ENCODE measurements around the gene FAM98A.

Gene FAM98A

GRCh38 chr2:33599943-33600192, 769 bp upstream of the FAM98A start:
- TF ChIP-seq REST (IDR thresholded peaks at IDR 0.05; ENCODE audit: insufficient read depth in 1 of 2, low read depth in 2 of 2, low read length in 2 of 2) = no peak
- TF ChIP-seq FOXP2 (optimal IDR thresholded peaks at IDR 0.05; ENCODE audit: borderline replicate concordance, extremely low read depth, extremely low read length, insufficient read depth) = no peak
- TF ChIP-seq POLR2AphosphoS5 (IDR thresholded peaks at IDR 0.05; ENCODE audit: low read depth, low read length) = no peak
- no peak for TF ChIP-seq TAF1 (IDR thresholded peaks at IDR 0.05; ENCODE audit: borderline replicate concordance, insufficient read depth, low read length)
- no peak for TF ChIP-seq SIN3A (IDR thresholded peaks at IDR 0.05; ENCODE audit: borderline replicate concordance, insufficient read depth, low read length)

- TF ChIP-seq FOXP2 (optimal IDR thresholded peaks at IDR 0.05; ENCODE audit: borderline replicate concordance, extremely low read depth, extremely low read length, insufficient read depth) = no peak
- peak; percentile 62; the same call in 1 of the 2 replicates for TF ChIP-seq SIN3A (IDR thresholded peaks at IDR 0.05; ENCODE audit: borderline replicate concordance, insufficient read depth, low read length)
- peak; percentile 62; the same call in 1 of the 2 replicates for TF ChIP-seq TAF1 (IDR thresholded peaks at IDR 0.05; ENCODE audit: borderline replicate concordance, insufficient read depth, low read length)
- TF ChIP-seq POLR2AphosphoS5 (IDR thresholded peaks at IDR 0.05; ENCODE audit: low read depth, low read length) = no peak
- TF ChIP-seq REST (IDR thresholded peaks at IDR 0.05; ENCODE audit: insufficient read depth in 1 of 2, low read depth in 2 of 2, low read length in 2 of 2) = 0 out of 4 replicates have a peak, but pooled peaks of 1 of the 2 experiments have one; percentile 34
Observed at GRCh38 chr2:33598561-33599174, 431 bp downstream of the FAM98A start.

- TF ChIP-seq REST (IDR thresholded peaks at IDR 0.05; ENCODE audit: insufficient read depth in 1 of 2, low read depth in 2 of 2, low read length in 2 of 2) = no peak
- no peak for TF ChIP-seq POLR2AphosphoS5 (IDR thresholded peaks at IDR 0.05; ENCODE audit: low read depth, low read length)
- TF ChIP-seq FOXP2 (optimal IDR thresholded peaks at IDR 0.05; ENCODE audit: borderline replicate concordance, extremely low read depth, extremely low read length, insufficient read depth) = no peak
- no peak for TF ChIP-seq SIN3A (IDR thresholded peaks at IDR 0.05; ENCODE audit: borderline replicate concordance, insufficient read depth, low read length)
- no peak for TF ChIP-seq TAF1 (IDR thresholded peaks at IDR 0.05; ENCODE audit: borderline replicate concordance, insufficient read depth, low read length)
Observed at GRCh38 chr2:33597026-33597425, 2.1 kb downstream of the FAM98A start.

- TF ChIP-seq SIN3A (IDR thresholded peaks at IDR 0.05; ENCODE audit: borderline replicate concordance, insufficient read depth, low read length) = no peak
- no peak for TF ChIP-seq FOXP2 (optimal IDR thresholded peaks at IDR 0.05; ENCODE audit: borderline replicate concordance, extremely low read depth, extremely low read length, insufficient read depth)
- TF ChIP-seq TAF1 (IDR thresholded peaks at IDR 0.05; ENCODE audit: borderline replicate concordance, insufficient read depth, low read length) = no peak
- no peak for TF ChIP-seq REST (IDR thresholded peaks at IDR 0.05; ENCODE audit: insufficient read depth in 1 of 2, low read depth in 2 of 2, low read length in 2 of 2)
- TF ChIP-seq POLR2AphosphoS5 (IDR thresholded peaks at IDR 0.05; ENCODE audit: low read depth, low read length) = no peak
Observed at GRCh38 chr2:33595385-33595784, 3.7 kb downstream of the FAM98A start.
